NOMO-1 (cell line): ENCODE data around the gene CMIP.

Source experiments
- DNase-seq, 2 experiments: peaks; one replicate each; lab custom pipeline; 2025; ENCODE audit not compliant: unreplicated experiment in 2 of 2; lab: John Stamatoyannopoulos, UW

Gene CMIP

GRCh38 chr16:81545470-81546250, 101.1 kb downstream of the CMIP start:
- no peak for DNase-seq

GRCh38 chr16:81546781-81547180, 102.2 kb downstream of the CMIP start:
- DNase-seq: no peak

- DNase-seq: peak; percentile 22 to 46
Measured at GRCh38 chr16:81547194-81547938, 102.8 kb downstream of the CMIP start.

- DNase-seq: no peak
Measured at GRCh38 chr16:81547939-81548216, 103.3 kb downstream of the CMIP start.

GRCh38 chr16:81548551-81548875, 103.9 kb downstream of the CMIP start:
- DNase-seq: no peak

- peak in 1 of 2 experiments; percentile 14 for DNase-seq
Measured at GRCh38 chr16:81548876-81549546, 104.4 kb downstream of the CMIP start.

- no peak for DNase-seq
Measured at GRCh38 chr16:81549547-81550431, 105.2 kb downstream of the CMIP start.

GRCh38 chr16:81550432-81550808, 105.8 kb downstream of the CMIP start:
- DNase-seq: no peak

GRCh38 chr16:81551151-81551808, 106.7 kb downstream of the CMIP start:
- DNase-seq: no peak

- no peak for DNase-seq
Measured at GRCh38 chr16:81551821-81552304, 107.3 kb downstream of the CMIP start.

- DNase-seq: no peak
Measured at GRCh38 chr16:81552743-81553079, 108.1 kb downstream of the CMIP start.

GRCh38 chr16:81553080-81553813, 108.6 kb downstream of the CMIP start:
- no peak for DNase-seq

GRCh38 chr16:81553814-81554675, 109.4 kb downstream of the CMIP start:
- no peak for DNase-seq

GRCh38 chr16:81554979-81555378, 110.4 kb downstream of the CMIP start:
- DNase-seq: no peak

GRCh38 chr16:81555660-81556059, 111.1 kb downstream of the CMIP start:
- no peak for DNase-seq

GRCh38 chr16:81556715-81557284, 112.2 kb downstream of the CMIP start:
- DNase-seq: no peak

GRCh38 chr16:81558077-81558443, 113.5 kb downstream of the CMIP start:
- no peak for DNase-seq

GRCh38 chr16:81558444-81559175, 114.0 kb downstream of the CMIP start:
- no peak for DNase-seq
